GM12864 (cell line): ENCODE data around the gene USP16.

ENCODE experiments used
- DNase-seq: peaks from one replicate; pipeline ENCODE4 v3.0.0-alpha.2; 2011; ENCODE audit warnings: low read depth
- H3K4me3 ChIP-seq: 2 replicates; pipeline ENCODE4 v1.5.1; 2011; ENCODE audit warnings: mild to moderate bottlenecking, low read depth, low read length, control low read depth
- TF ChIP-seq, protein P1 (sequence below): IDR thresholded peaks from 2 replicates; pipeline ENCODE4 v1.5.1; 2011; ENCODE audit warnings: low read depth, mild to moderate bottlenecking, moderate library complexity, low read length, control low read depth, inconsistent platforms; ENCODE audit errors: missing control alignments

Gene USP16

GRCh38 chr21:29083306-29083705 is 58.8 kb downstream of the USP16 start:
- TF ChIP-seq, protein P1, sequence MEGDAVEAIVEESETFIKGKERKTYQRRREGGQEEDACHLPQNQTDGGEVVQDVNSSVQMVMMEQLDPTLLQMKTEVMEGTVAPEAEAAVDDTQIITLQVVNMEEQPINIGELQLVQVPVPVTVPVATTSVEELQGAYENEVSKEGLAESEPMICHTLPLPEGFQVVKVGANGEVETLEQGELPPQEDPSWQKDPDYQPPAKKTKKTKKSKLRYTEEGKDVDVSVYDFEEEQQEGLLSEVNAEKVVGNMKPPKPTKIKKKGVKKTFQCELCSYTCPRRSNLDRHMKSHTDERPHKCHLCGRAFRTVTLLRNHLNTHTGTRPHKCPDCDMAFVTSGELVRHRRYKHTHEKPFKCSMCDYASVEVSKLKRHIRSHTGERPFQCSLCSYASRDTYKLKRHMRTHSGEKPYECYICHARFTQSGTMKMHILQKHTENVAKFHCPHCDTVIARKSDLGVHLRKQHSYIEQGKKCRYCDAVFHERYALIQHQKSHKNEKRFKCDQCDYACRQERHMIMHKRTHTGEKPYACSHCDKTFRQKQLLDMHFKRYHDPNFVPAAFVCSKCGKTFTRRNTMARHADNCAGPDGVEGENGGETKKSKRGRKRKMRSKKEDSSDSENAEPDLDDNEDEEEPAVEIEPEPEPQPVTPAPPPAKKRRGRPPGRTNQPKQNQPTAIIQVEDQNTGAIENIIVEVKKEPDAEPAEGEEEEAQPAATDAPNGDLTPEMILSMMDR, result no peak
- H3K4me3 ChIP-seq, result no peak overlapping the region

GRCh38 chr21:29084372-29084771 is 59.9 kb downstream of the USP16 start:
- TF ChIP-seq, protein P1, result no peak
- H3K4me3 ChIP-seq, result no peak overlapping the region
- DNase-seq, result no peak

More at GRCh38 chr21:29083306-29083705, 58.8 kb downstream of the USP16 start:
- DNase-seq, result no peak

- TF ChIP-seq, protein P1, result no peak
- DNase-seq, result no peak
- no peak overlapping the region for H3K4me3 ChIP-seq
Observed at GRCh38 chr21:29085106-29085752, 60.8 kb downstream of the USP16 start.

- no peak for DNase-seq
- H3K4me3 ChIP-seq, result no peak overlapping the region
- TF ChIP-seq, protein P1, result no peak
Observed at GRCh38 chr21:29091033-29091432, 66.6 kb downstream of the USP16 start.

DNA sequence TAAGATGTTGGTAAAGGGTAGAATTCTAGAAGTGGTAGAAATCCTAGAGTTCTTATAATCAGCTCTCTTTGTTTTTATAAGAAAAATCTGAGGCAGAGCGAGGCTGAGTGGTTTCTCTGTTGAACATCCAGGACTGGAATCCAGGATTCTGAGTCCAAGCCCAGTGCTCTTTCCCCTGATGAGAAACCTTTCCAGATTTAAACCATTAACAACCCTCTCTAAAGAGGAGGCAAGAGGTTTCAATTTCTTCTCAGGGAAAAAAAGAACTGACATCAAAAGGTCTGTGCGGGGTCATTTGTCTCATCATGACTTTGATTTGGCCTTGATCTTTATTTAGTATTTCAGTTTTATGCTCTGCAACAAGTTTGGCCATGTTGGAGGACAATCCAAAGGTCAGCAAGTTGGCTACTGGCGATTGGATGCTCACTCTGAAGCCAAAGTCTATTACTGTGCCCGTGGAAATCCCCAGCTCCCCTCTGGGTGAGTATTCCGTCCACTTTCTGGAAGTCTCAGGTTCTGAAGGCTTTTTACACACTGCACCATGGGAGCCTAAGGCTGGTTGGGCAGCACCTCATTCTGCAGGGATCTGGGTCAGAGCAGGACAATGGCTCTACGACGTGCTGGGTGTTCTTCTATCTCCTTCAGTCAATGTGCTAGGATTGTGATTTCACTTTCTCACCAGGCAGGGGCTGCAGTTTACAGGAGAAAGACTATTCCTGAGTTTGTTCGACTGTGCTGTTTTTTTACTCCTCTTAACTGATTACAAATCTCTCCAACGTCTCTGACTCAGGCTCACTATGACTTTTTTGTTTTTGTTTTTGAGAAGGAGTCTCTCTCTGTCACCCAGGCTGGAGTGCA is 67.9 kb downstream of the USP16 start:
- no peak for DNase-seq
- TF ChIP-seq, protein P1, result no peak
- H3K4me3 ChIP-seq, result no peak overlapping the region

DNA sequence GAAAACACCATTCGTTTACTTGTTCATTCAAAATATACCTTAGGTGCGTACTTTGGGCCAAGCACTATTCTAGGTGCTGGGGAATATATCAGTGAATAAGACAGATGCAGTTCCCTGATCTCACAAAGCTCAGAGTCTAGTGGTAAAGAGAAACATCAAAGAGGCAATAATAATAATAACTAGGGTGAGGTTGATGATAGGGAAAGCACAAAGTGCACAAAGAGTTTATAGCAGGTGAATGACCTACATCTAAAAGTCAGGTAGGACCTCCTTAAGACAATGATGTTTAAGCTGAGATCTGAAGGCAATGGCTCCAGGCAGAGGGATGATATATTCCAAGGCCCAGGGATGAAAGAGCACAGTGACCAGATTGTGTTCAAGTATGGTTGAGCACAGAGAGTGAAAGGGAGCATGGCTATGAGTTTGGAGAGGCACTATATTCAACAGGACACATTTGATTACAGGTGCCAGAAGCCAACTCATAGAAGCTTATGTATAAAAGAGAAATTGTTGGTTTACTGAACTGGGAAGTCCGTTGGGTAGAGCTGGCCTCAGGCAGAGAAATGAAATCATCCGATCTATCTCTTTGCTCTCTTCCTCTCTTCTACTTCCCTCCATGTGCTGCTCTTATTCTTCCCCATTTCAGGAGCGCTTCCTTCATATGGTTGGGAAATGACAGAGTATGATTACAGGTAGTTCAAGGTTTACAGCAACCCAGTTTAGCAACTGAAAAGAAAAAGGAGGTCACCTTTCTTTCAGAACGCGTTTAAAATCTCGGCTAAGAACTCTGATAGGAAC is 71.9 kb downstream of the USP16 start:
- TF ChIP-seq, protein P1, result no peak
- DNase-seq, result no peak
- no peak overlapping the region for H3K4me3 ChIP-seq
